ENCODE results near the gene SELENON.

The SELENON gene

GRCh38 chr1:25770541-25771220 is 29.3 kb upstream of the SELENON start:
- DNase-seq: peak; percentile 19

GRCh38 chr1:25771221-25772114 is 28.5 kb upstream of the SELENON start:
- DNase-seq: peak; percentile 56

GRCh38 chr1:25772164-25772563 is 27.8 kb upstream of the SELENON start:
- DNase-seq: no peak

- DNase-seq: no peak
Observed at GRCh38 chr1:25772692-25773245, 27.2 kb upstream of the SELENON start.

- no peak for DNase-seq
Observed at GRCh38 chr1:25773441-25774125, 26.4 kb upstream of the SELENON start.

- peak; percentile 22 for DNase-seq
Observed at GRCh38 chr1:25774206-25774803, 25.7 kb upstream of the SELENON start.

- DNase-seq: peak; percentile 92
Observed at GRCh38 chr1:25774921-25775771, 24.8 kb upstream of the SELENON start.

- DNase-seq: no peak
Observed at GRCh38 chr1:25779388-25779787, 20.6 kb upstream of the SELENON start.

- DNase-seq: no peak
Observed at GRCh38 chr1:25779894-25780293, 20.1 kb upstream of the SELENON start.

GRCh38 chr1:25780318-25781129 is 19.5 kb upstream of the SELENON start:
- no peak for DNase-seq

- no peak for DNase-seq
Observed at GRCh38 chr1:25781130-25781433, 18.9 kb upstream of the SELENON start.

- DNase-seq: no peak
Observed at GRCh38 chr1:25782608-25783201, 17.3 kb upstream of the SELENON start.

GRCh38 chr1:25784575-25785051 is 15.4 kb upstream of the SELENON start:
- DNase-seq: no peak

GRCh38 chr1:25785333-25786067 is 14.5 kb upstream of the SELENON start:
- DNase-seq: no peak

- DNase-seq: no peak
Observed at GRCh38 chr1:25786887-25787759, 12.9 kb upstream of the SELENON start.

- no peak for DNase-seq
Observed at GRCh38 chr1:25787760-25788166, 12.2 kb upstream of the SELENON start.

GRCh38 chr1:25790472-25790871 is 9.5 kb upstream of the SELENON start:
- DNase-seq: no peak

GRCh38 chr1:25792115-25792514 is 7.9 kb upstream of the SELENON start:
- no peak for DNase-seq

Data from stimulated activated CD4-positive, alpha-beta T cell treated with anti-CD3 and anti-CD28 coated beads, Interleukin-15, amount 100 ng/mL, for 24 hours (primary cell).